ENCODE measurements around the gene RNF215.

RNF215 gene

GRCh38 chr22:30375312-30375849 lies 11.8 kb downstream of the RNF215 start:
- Histone ChIP-seq H3K27ac (no peak overlapping the region), H3K4me1 (no peaks in the 10 kb centered on the region), H3K4me3 (no peak overlapping the region), H3K9me3 (no peaks in the 10 kb centered on the region), H3K36me3 (peaks cover 0 to 43% (median 21%) of the 10 kb centered on the region in 3 donors), H3K27me3 (no peaks in the 10 kb centered on the region)
- DNase-seq: no peak
- intact Hi-C loops (cut with DNase I; ENCODE audit: low total_unique reads): no loop called here
- TF ChIP-seq CTCF (IDR thresholded peaks at IDR 0.05): no peak

GRCh38 chr22:30373331-30374325 lies 13.6 kb downstream of the RNF215 start:
- H3K27ac ChIP-seq: no peak overlapping the region
- no peaks in the 10 kb centered on the region for H3K4me1 ChIP-seq
- H3K27me3 ChIP-seq: no peaks in the 10 kb centered on the region
- intact Hi-C loops (cut with DNase I; ENCODE audit: low total_unique reads): no loop called here
- peaks cover 0 to 26% (median 6%) of the 10 kb centered on the region in 3 donors for H3K36me3 ChIP-seq
- H3K9me3 ChIP-seq: no peaks in the 10 kb centered on the region
- H3K4me3 ChIP-seq: no peak overlapping the region
- DNase-seq: no peak
- no peak for TF ChIP-seq CTCF (IDR thresholded peaks at IDR 0.05)

- no peak overlapping the region for H3K4me3 ChIP-seq
- H3K27ac ChIP-seq: no peak overlapping the region
- H3K36me3 ChIP-seq: peaks cover 0 to 22% (median 6%) of the 10 kb centered on the region in 3 donors
- H3K27me3 ChIP-seq: no peaks in the 10 kb centered on the region
- H3K4me1 ChIP-seq: no peaks in the 10 kb centered on the region
- TF ChIP-seq CTCF (IDR thresholded peaks at IDR 0.05): no peak
- no peaks in the 10 kb centered on the region for H3K9me3 ChIP-seq
- no peak for DNase-seq
- intact Hi-C loops (cut with DNase I; ENCODE audit: low total_unique reads): no loop called here
These were observed 14.3 kb downstream of the RNF215 start for GRCh38 chr22:30372915-30373314.

- peaks cover 0 to 13% (median 0%) of the 10 kb centered on the region in 3 donors for H3K36me3 ChIP-seq
- no peaks in the 10 kb centered on the region for H3K4me1 ChIP-seq
- intact Hi-C loops (cut with DNase I; ENCODE audit: low total_unique reads): no loop called here
- H3K9me3 ChIP-seq: no peaks in the 10 kb centered on the region
- no peak overlapping the region for H3K27ac ChIP-seq
- H3K27me3 ChIP-seq: no peaks in the 10 kb centered on the region
- no peak for TF ChIP-seq CTCF (IDR thresholded peaks at IDR 0.05)
- no peak for DNase-seq
- H3K4me3 ChIP-seq: no peak overlapping the region
These were observed 15.2 kb downstream of the RNF215 start for GRCh38 chr22:30371981-30372380.

GRCh38 chr22:30371321-30371720 lies 15.9 kb downstream of the RNF215 start:
- intact Hi-C loops (cut with DNase I; ENCODE audit: low total_unique reads): no loop called here
- TF ChIP-seq CTCF (IDR thresholded peaks at IDR 0.05): no peak

More at GRCh38 chr22:30371321-30371720, 15.9 kb downstream of the RNF215 start:
- no peaks in the 10 kb centered on the region for H3K9me3 ChIP-seq
- H3K27me3 ChIP-seq: no peaks in the 10 kb centered on the region
- no peaks in the 10 kb centered on the region for H3K4me1 ChIP-seq
- peaks cover 0 to 6% (median 0%) of the 10 kb centered on the region in 3 donors for H3K36me3 ChIP-seq
- H3K27ac ChIP-seq: no peak overlapping the region
- no peak overlapping the region for H3K4me3 ChIP-seq
- no peak for DNase-seq
